HG03520 (cell line): Measurements from ENCODE around the gene SOX1.

ENCODE experiments used
- ATAC-seq: cut with Tn5 transposase; IDR thresholded peaks from one replicate; pipeline ENCODE4 v1.9.1; 2021; ENCODE audit warnings: mild to moderate bottlenecking, moderate library complexity; ENCODE audit not compliant: unreplicated experiment

SOX1 gene

DNA sequence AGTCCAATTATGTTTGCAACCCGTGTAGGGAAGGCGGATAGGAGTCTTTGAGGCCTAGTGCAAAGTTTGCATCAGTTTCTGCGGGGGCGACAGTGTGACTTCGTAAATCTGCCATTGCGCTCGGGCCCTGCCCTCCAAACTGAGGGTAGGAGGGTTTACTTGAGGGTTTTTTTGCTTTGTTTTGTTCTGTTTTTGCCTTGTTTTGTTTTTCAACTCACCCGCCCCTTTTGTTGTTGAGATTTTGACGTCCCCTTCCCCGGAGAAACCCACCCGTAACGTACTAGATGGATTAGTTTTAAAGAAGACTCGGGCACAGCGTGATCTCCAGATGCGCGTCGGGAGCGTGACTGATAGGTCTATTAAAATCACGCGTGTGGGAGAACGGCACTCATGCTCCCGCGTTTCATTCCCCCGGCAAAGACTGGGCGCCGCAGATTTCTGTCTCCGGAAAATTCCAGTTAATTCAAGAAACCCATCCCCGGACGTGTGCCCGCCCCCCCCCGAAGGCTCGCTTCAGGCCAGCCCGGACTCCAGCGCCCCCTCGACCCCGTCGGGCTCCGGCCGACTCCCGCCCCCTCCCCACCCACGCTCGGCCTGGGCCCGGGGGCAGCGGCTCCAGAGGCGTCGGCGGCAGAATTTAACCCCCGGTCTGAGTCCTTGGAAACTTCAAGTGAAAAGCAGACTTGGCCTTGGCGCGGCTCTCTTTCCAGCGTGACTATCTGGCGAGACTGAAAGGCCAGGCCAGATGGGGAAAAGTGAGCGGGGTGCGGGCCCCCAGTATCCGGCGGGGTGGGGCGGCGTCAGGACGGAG is 5.0 kb downstream of the SOX1 start:
- ATAC-seq: no peak

GRCh38 chr13:112072534-112073244 is 5.7 kb downstream of the SOX1 start:
- ATAC-seq: no peak

- no peak for ATAC-seq
These were observed 6.5 kb downstream of the SOX1 start for GRCh38 chr13:112073245-112074138.

- no peak for ATAC-seq
These were observed 7.4 kb downstream of the SOX1 start for GRCh38 chr13:112074139-112074865.

DNA sequence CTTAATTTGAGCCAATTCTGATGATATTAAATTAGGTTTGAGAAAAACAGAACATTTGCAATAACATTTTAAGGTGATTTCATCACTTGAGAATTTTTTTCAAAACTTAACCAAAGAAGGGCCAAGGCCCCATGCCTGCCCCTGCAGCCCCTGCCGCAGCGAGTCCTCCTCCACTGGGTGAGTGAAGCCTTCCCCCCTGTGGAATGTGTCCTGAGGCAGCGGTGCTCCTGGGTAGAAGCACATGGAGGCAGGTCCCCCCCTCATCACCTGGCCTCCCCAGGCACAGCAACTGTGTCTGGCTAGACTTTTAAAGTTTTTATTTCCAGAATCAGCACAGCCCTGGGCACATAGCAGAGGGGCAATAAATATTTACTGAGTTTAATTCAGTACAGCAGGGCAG is 10.8 kb downstream of the SOX1 start:
- ATAC-seq: no peak

DNA sequence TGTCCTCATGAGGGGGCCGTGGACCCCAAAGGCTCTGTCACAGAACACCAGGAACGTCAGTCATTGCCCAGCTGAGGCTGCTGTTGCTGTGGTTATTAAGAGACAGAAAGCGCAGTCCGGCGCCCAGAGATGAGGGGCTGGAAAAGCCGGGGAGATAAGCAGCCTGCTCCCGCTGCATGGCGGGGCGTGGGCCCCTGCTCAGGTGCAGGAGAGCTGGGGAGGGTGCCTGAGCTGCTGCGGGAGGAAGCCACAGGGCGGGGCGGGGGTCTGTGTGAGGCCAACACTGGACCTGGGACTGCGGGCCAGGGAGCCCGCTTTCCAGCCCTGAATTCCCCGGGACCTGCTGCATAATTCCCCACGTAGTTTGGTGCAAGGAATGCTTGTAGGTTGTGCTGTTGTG is 11.3 kb downstream of the SOX1 start:
- no peak for ATAC-seq

GRCh38 chr13:112078879-112079531 is 12.1 kb downstream of the SOX1 start:
- no peak for ATAC-seq

DNA sequence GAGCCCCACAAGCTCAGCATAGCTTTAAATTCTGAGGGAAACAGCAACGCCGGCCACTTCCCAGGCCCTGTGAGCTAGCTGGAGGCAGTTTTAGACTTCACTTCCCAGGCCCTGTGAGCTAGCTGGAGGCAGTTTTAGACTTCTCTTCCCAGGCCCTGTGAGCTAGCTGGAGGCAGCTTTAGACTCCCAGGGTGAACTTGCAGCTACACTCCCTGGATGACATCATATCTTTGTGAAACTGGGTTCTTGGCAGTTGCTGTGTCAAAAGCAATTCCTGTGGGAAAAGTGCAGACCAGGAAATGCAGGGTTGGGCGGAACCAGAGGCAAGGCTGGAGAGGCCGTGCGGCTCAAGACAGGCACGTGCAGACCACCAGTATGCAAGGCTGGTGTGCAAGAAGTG is 12.7 kb downstream of the SOX1 start:
- no peak for ATAC-seq

- no peak for ATAC-seq
These were observed 17.0 kb downstream of the SOX1 start for GRCh38 chr13:112083971-112084370.

GRCh38 chr13:112092453-112092852 is 25.5 kb downstream of the SOX1 start:
- no peak for ATAC-seq

- no peak for ATAC-seq
These were observed 28.4 kb downstream of the SOX1 start for GRCh38 chr13:112095354-112095753.

DNA sequence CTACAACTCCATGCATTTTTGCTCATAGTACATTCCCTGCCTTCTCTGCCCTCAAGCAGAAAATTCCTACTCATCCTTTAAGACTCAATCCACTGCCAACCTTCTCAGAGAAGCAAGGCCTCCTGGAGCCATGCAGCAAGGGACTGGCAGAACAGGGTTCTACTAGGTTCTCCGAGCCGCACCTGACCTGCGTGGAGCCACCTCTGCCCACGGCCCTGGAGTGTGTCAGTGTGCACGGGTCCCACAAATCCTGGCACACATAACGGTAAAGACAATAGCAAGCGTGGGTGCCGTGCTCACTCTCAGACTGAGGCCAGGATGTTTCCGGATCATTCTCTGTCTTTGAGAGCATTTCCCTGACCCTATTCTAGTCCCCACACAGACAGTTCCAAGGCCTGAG is 30.0 kb downstream of the SOX1 start:
- no peak for ATAC-seq

DNA sequence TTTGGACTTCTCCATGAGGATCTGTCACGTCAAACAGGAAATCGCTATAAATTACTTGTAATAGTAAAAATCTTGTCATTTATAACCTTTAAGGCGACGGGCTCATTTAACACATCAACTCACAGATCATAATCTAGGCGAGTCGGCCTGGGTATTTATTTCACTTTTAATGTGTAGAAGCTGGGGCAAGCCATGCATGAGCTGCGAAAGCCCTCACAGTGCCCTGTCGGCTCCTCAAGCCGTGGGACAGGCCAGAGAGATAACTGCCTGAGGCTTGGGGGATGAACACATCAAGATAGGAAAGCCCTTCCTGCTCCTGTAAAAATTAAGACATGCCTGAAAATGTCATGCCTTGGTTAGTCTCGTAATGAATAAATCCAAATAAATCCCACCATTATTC is 30.8 kb downstream of the SOX1 start:
- ATAC-seq: no peak

DNA sequence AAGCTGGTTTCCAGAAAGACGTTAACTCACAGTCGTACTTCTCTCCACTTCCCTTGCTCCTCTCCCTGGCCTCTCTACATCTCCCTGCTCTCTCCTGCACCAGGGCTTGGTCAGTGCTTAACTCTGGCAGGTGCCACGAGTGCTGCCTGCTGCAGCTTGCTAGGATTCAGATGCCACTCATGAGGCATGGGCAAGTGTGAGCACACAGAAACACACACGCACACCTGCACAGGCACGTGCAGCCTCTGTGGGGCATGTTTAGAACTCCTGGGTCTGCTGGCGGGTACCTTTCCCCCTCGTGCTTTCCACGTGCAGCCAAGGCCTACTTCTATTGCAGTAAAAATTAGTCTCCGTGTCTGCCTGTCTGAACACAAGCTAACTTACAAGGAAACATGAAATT is 31.8 kb downstream of the SOX1 start:
- no peak for ATAC-seq

GRCh38 chr13:112101360-112101930 is 34.5 kb downstream of the SOX1 start:
- ATAC-seq: no peak

DNA sequence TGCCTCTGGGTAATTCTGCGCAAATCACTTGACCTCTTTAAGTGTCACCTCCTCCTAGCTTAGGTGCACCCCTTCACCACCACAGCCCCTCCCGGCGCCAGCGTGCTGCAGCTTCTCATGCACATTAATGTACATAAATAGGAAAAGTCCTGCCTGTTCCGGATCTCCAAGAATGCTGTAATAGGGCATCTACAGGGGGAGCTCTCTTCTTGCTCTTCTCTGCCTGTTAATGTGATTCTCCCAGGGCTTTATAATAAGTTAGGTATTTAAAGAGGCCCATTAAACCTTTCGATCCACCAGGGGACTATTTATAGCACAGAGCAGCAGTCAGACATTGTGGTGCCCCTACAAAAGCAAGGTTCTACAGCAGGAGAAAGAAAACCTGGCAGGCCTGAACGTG is 35.3 kb downstream of the SOX1 start:
- ATAC-seq: no peak

DNA sequence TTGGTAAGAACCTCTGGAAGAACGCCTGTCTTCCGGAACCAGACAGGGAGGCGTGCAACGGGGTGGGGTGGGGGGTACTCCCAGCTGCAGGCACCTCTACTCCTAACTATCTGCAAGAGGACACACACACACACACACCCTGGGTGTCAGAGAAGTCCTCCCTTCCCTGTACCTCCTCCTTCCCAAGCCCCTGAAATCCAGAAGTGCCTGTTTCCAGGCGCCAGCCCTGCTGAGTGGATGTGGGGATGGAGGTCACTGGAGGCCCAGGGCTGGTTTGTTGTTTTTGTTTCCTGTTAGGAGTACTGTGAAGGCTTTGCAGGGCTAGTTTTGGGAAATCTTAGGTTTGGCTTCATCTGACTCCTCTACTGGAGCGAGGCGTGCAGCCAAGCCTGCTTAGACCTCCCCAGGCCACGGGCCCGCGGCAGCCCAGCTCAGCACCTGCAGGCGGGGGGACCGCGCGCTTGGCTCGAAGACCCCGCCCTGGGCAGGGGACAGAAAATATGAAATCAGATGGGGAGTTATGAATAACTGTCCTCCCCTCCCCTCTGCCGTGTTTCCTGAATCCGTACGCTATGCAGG is 36.4 kb downstream of the SOX1 start:
- ATAC-seq: no peak

- ATAC-seq: no peak
These were observed 37.3 kb downstream of the SOX1 start for GRCh38 chr13:112103961-112104880.

DNA sequence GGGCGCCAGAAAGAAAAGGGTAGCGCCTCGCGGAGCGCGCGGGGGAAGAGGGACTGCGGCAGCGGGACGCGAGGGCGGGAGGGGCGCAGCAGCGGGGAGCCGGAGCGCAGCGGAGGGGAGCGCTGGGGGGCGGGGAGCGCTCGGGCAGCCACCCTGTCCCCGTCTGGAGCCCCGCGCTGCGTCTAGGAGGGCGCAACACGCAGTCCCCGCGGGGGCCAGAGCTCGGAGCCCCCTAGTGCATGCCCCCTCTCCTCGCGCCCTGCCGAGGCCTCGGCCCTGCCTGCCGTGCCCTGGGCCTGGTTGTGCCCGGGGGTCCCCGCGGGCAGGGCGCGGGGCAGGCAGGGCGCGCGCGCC is 37.9 kb downstream of the SOX1 start:
- no peak for ATAC-seq
